Chondrocyte (in vitro differentiated cells): Measurements from ENCODE around the gene ADAMTS13. TPM values are rescaled to one million over a fixed set of nuclear protein-coding genes. Genes with fewer than 3 reads are reported as not detected.

ENCODE experiments used
- DNase-seq: peaks from one replicate; pipeline ENCODE4 v3.0.0; 2021; ENCODE audit warnings: mixed read lengths, low spot score
- H3K27ac Mint-ChIP-seq: one replicate; pipeline ENCODE4 v1.8.0; 2021; ENCODE audit warnings: mild to moderate bottlenecking, moderate library complexity, mixed read lengths; ENCODE audit not compliant: unreplicated experiment
- H3K27me3 Mint-ChIP-seq: 2 replicates; pipeline ENCODE4 v1.8.0; 2021; ENCODE audit warnings: low read depth, mixed read lengths
- H3K36me3 Mint-ChIP-seq: 2 replicates; pipeline ENCODE4 v1.8.0; 2021; ENCODE audit warnings: low read depth, mixed read lengths
- H3K4me1 Mint-ChIP-seq: 2 replicates; pipeline ENCODE4 v1.8.0; 2021; ENCODE audit warnings: low read depth, mild to moderate bottlenecking, mixed read lengths
- H3K4me3 Mint-ChIP-seq: one replicate; pipeline ENCODE4 v1.8.0; 2021; ENCODE audit warnings: mild to moderate bottlenecking, moderate library complexity, mixed read lengths; ENCODE audit not compliant: unreplicated experiment
- H3K9me3 Mint-ChIP-seq: 2 replicates; pipeline ENCODE4 v1.8.0; 2021; ENCODE audit warnings: low read depth, mixed read lengths
- CTCF ChIP-seq: fragments of 200-600 bp; sonication (generic); IDR thresholded peaks from 2 replicates; pipeline ENCODE4 v1.5.0; 2021; ENCODE audit warnings: antibody characterized with exemption, mild to moderate bottlenecking, moderate library complexity
- total RNA-seq: library from RNA; stranded (reverse); gene quantifications from 3 replicates; pipeline ENCODE4 v1.2.1, GENCODE V29; 2021

Gene ADAMTS13
- total RNA-seq, 1 donor from 2014 or later: 5.7 TPM

- H3K27ac Mint-ChIP-seq: no peak overlapping the region
- no peak overlapping the region for H3K4me3 Mint-ChIP-seq
- peaks cover 3% of the 10 kb centered on the region for H3K36me3 Mint-ChIP-seq
- H3K9me3 Mint-ChIP-seq: no peaks in the 10 kb centered on the region
- TF ChIP-seq CTCF: no peak
- H3K4me1 Mint-ChIP-seq: peaks cover 19% of the 10 kb centered on the region
- no peak for DNase-seq
- H3K27me3 Mint-ChIP-seq: peaks cover 21% of the 10 kb centered on the region
Measured at GRCh38 chr9:133495327-133496293, 73.4 kb downstream of the ADAMTS13 start.

- Mint-ChIP-seq H3K27me3 (peaks cover 21% of the 10 kb centered on the region), H3K9me3 (peaks cover 10% of the 10 kb centered on the region), H3K4me3 (no peak overlapping the region), H3K36me3 (peaks cover 9% of the 10 kb centered on the region), H3K27ac (no peak overlapping the region), H3K4me1 (peaks cover 11% of the 10 kb centered on the region)
- no peak for DNase-seq
- no peak for TF ChIP-seq CTCF
Measured at GRCh38 chr9:133496861-133497842, 75.0 kb downstream of the ADAMTS13 start.

DNA sequence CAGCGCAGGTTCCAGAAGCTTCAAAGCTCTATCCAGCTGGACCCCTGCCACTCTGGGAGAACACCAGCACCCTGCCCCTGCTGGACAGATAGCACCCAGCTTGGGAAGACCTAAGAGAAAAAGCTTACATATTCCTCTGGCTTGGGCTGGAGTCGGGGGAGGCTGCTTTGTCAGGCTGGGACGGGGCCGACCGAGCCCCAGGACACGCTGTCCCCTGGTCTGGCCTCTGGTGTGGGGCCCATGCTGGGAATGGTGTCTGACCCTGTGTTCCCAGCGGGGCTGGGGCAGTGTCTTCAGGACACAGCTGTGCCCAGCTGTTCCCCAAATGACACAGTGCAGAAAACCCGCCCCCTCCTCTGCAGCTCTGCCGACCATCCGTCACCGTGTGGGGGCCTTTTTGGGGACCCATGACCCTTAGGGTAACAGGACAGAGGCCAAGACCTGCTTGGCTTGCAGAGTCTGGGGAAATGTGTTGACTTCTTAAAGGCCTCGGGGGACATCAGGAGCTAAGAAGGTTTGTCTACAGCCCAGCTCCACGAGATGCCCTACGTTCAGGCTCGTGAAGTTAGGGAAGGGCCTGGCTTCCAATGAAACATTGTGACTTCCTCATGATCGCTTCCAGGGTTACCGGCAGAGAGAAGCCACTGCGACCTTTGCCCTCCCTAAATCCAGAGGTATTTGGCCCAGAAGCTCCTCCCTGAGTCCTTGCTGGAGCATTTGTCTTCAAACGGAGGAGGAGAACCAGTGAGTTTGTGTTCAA lies 77.1 kb downstream of the ADAMTS13 start:
- Mint-ChIP-seq H3K9me3 (peaks cover 17% of the 10 kb centered on the region), H3K27me3 (peaks cover 23% of the 10 kb centered on the region), H3K36me3 (peaks cover 14% of the 10 kb centered on the region), H3K27ac (no peak overlapping the region), H3K4me3 (no peak overlapping the region), H3K4me1 (no peaks in the 10 kb centered on the region)
- peak; percentile 21 for TF ChIP-seq CTCF
- no peak for DNase-seq

GRCh38 chr9:133499892-133500270 lies 77.7 kb downstream of the ADAMTS13 start:
- Mint-ChIP-seq H3K36me3 (peaks cover 14% of the 10 kb centered on the region), H3K27me3 (peaks cover 23% of the 10 kb centered on the region), H3K4me3 (no peak overlapping the region), H3K4me1 (no peaks in the 10 kb centered on the region), H3K9me3 (peaks cover 17% of the 10 kb centered on the region), H3K27ac (no peak overlapping the region)
- no peak for DNase-seq
- no peak for TF ChIP-seq CTCF
